CD4-positive, alpha-beta T cell treated with Interleukin-17A for 4 hours (primary cell): ENCODE data around the gene FNDC11.

Experiments used
- DNase-seq: peaks from one replicate; pipeline ENCODE4 v3.0.0-alpha.2; 2020; ENCODE audit warnings: mixed read lengths

The FNDC11 gene

DNA sequence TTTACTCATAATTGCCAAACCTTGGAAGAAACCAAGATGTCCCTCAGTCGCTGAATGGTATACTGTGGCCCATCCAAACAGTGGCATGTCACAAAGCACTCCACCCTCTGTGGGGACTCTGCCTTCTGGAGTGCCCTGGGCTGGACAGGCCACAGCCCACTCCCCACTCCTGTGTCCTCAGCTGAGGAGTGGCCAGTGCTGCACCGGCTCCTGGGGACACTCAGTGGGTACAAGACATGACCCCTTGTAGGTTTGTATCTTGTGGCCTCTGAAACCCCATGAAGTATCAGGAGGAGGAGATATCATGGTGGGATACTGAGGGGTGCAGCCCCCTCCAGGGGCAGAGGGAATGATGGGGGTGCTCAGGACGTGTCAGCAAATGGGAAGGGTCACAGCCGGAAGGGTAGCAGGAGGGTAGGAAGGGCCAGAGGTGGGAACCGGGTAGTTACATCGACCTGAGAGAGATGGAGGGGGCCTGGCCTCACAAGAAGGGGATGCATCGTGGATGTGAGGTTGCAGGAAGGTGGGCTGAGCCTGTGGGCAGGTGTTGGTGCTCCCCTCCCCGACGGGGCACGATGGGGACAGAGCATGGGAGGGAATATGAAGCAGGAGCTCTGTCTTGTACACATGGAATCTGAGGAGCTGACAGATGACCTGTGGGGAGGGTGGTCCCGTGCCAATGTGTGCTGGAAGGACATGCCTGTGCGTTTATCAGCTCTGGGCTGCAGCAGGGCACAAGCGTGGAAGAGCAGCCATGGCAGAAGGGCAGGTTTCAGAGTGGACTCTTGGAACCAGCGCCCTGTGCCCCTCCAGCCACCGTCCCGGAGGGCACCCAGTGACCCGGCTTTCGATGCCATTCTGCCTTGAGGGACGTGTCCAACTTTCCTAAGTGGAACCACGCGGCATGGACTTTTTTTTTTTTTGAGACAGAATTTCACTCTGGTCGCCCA lies 31.9 kb downstream of the FNDC11 start:
- no peak for DNase-seq

DNA sequence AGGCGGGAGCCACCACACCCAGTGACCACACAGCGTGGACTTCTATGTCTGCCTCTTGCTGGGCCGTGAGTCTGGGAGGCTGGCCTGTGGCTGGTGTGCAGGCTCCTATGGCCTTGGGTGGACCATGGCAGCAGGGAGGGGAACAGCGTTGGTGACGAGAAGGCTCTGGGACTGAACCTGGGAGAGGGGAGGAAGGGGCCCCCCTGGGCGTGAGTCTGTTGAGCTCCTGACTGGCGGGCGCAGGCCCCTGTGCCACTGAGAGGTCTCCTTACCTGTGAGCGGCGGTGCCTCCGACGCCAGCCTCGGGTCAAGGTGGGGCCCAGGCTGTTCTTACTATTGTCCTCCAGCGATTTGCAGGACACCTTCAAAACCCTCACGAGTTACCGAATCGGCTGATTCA lies 32.8 kb downstream of the FNDC11 start:
- no peak for DNase-seq

DNA sequence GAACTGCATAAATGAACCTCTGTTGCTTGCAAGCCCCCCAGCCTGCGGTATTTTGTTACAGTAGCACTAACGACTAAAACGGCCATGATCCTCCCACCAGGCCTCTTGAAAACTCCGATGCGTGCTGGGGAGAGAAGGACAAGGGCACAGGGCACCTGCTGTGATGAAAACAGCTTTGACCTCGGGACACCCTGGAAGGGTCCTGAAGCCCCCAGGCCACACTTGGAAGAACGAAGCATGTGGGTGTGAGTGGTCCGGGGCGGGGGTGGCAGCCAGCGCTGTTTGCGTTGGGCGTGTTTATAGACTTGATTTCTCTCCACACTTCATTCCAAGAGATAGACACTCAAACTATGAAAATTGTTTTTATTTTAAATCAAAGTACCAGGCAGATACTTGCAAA lies 33.3 kb downstream of the FNDC11 start:
- no peak for DNase-seq

DNA sequence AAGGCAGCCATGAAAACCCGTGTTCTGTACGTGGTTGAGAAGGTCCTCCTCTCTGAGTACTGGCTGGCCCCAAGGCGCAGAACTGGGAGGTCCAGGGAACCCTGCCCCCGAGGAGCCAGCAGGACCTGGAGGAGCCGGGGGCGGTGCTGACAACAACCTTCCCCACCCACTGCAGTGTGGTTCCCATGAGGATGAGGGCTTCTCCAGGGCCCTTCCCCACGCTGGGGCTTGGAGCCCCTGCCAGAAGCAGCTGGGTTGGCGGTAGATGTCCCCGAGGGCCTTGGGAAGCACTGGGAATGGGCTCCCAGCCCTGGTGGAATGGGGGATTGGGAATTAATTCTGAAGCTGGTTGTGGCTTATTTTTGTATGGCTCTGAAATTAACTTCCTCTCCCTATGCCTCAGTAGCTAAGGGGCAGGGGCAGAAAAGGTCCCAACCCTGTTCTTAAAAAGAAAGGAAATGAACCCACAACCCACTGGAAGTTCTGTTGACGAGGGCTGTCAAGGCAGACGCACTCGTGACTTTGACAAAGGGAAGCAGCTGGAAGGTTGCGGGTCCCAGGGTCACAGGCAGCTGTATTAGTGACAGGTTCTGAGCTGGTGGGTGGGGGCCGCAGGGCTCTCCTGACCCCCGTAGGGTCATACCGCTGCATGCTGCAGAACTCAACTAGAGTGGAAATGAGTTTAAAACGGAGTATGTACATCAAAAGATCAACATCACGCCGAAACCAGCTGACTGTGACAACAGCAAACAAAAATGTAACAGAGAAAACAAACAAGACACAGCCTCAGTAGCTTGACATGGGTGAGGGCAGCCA lies 34.0 kb downstream of the FNDC11 start:
- DNase-seq = peak; percentile 27

DNA sequence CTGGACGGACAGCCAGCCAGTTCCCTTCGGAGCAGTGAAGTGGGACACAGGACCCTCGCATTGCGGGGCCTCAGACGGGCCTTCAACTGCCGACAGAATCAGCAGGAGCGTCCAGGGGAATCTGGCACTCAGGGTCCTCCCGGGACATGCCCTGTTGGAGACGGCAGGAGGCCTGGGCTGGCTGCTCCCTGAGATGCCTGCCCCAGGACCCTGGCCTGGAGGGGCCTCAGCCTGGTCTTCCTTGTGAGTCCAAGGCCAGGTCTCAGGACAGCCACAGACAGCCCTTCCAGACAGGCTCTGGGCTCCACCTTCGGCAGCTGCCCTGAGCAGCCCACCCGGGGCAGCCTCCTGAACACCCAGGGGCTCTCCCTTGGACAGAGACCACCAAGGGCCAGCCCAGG lies 34.7 kb downstream of the FNDC11 start:
- no peak for DNase-seq

- no peak for DNase-seq
Observed at GRCh38 chr20:63589261-63590217, 35.6 kb downstream of the FNDC11 start.

DNA sequence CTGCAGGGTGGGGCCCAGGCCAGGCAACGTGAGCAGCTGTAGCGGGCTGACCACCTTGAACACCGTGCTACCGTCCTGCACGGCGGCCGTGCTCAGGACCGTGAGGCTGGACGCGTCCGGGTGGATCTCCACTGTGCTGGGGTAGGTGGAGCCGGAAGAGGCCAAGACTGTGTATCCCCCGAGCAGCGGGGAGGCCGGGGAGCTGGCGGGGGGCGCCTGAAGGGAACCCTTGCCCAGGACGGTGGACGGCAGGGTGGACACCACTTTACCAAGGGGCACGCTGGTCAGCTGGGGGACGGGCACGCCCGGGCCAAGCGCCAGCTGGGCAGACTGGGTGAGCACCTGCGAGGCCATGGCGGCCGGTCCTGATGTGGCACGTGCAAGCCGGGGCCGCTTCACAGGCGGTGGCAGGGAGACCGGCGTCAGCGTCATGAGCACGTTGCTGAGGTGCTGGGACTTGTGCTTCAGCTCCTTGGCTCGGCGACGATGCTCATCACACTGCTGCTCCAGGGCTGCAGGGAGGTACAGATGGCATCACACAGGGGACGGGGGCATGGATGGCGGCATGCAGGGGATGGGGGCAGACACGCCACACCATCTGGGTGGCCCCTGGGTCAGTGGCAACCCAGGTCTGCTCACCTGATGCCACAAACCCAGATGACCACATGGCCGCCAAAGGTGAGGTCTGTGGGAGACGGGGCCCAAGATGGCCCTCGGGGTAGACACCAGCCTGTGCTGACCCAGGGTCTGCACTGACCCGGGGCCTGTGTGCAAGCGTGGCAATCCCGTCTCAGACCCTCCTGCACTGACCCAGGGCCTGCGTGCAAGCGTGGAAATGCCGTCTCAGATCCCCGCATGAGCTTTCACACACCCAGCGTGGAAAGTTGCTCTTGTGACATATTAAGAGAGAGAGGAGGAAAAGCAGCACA lies 36.5 kb downstream of the FNDC11 start:
- no peak for DNase-seq

- no peak for DNase-seq
Observed at GRCh38 chr20:63591147-63591533, 37.2 kb downstream of the FNDC11 start.

DNA sequence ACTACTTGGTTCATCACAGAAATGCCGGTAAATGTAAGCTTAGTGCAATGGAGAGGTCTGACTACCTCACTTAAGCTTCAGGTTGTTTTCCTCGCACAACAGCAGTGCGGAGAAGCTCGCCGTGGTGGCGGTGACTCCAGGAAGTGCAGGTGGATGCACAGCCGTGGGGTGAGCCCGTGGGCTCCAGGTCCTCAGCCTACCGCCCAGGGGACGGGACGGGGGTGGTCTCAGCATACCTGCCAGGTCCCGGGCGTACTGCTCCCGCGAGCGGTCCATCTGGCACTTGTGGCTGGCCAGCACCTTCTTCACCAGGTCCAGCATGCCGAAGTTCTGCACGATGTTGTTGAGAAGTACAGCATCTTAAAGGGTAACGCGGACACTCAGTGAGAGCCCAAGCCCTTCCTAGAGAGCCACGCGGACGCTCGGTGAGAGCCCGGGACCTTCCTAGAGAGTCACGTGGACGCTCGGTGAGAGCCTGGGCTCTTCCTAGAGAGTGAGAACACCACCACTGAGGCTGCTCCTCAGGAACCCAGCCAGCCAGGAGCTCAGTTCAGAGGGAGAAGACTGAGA lies 37.9 kb downstream of the FNDC11 start:
- no peak for DNase-seq

GRCh38 chr20:63592661-63593060 lies 38.7 kb downstream of the FNDC11 start:
- no peak for DNase-seq

DNA sequence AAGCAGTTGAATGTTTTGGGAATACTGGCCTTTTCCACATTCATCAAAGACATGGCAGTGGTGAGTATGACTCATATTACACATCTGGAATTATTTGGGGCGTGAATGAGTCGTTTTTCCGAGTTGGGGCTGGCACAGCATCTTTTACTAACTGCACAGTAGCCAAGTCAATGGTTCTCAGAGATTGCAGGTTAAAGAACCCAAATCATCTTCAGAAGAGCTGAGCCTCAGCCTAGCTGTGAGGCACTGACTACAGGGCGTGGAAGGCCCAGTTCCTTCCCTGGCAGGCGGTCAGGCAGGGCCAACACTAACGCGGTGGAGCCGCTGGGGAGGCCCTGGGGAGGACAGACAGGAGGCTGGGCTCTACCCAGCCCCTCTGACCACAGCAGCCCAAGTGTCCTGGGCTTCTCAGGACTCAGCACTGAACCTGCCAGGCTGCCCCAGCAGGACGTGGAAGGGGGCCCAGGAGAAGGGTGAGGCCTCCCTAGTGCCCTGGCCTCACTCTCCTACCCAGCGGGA lies 40.1 kb downstream of the FNDC11 start:
- no peak for DNase-seq

DNA sequence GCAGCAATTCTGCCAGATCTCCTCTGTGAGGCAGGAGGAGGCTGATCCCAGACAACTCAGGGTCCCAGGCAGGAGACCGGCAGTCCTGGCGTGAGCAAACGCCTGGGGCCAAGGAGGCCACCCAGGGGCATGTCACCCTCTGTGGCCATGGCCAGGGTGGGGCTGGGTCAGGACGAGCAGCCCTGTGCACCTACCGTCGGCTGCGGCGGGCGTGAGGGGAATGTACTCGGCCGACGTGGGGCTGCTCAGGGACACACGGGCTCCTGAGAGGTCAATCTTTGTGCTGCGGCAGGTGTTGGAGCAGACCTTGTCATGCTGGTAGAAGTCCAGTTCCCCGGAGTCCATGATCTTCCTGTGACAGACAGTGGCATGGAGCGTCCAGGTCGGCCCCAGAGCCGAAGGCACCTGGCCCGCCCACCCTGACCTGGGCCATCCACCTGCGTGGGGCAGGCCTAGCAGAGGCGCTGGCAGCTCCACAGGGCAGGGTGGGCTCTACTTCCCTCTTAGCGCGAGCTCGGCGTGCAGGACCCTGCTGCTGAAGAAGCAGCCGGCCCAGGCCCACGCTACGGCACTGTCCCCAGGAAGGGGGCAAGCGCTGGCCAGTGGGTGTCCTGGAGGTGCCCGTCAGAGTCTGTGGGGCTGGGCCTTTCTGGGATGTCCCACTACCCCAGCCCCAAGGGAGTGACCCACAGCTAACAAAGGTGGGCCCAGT lies 41.6 kb downstream of the FNDC11 start:
- no peak for DNase-seq

- DNase-seq = no peak
Observed at GRCh38 chr20:63596423-63596822, 42.5 kb downstream of the FNDC11 start.

- DNase-seq = no peak
Observed at GRCh38 chr20:63597651-63598478, 43.9 kb downstream of the FNDC11 start.

DNA sequence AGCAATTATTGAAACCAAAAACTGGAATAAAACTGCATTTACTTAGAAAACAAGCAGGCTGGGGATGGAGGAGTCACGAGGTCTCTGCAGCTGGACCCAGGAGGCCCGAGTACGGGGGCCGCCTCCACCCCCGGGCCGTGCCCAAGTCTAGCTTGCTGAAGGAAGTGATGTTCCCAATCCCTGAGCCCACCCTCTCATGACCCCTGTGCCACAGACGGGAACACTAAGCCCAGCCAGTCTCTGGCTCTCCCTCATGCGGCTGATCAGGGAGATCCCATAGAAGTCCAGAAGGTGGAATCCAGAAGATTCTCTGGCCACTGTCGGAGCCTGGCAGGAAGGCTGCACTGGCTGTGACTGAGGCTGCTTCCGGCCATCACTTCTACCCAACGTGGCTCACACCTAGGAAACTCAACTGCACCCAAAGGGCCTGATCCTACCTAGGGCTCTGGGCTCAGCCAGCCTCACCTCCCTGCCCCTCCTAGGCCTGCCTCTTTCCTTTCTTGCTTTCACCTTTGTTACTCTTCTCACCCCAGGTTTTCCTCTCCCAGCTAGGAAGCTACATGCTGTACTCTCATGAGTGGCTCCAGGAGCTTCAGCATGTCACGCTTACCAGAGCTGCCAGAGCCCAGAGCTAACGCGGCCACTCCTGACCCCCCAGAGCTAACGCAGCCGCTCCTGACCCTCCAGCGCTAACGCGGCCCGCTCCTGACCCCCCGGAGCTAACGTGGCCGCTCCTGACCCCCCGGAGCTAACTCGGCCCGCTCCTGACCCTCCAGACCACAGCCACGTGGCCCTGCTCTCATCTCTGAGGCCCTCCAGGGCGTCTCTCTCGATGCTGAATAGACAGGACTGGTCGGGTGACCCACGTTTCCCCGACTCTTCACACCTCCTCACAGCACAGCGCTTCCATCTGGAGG lies 44.8 kb downstream of the FNDC11 start:
- no peak for DNase-seq

- DNase-seq = no peak
Observed at GRCh38 chr20:63599396-63600050, 45.6 kb downstream of the FNDC11 start.

DNA sequence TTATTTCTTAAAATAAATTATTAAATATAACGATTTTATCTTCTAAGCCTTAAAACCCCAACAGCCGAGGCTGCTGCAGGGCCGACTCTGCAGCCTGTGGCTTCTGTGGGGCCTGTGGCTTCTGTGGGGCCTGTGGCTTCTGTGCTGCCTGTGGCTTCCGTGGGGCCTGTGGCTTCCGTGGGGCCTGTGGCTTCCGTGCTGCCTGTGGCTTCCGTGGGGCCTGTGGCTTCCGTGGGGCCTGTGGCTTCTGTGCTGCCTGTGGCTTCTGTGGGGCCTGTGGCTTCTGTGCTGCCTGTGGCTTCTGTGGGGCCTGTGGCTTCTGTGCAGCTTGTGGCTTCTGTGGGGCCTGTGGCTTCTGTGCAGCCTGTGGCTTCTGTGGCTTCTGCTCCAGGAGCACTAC lies 47.7 kb downstream of the FNDC11 start:
- peak; percentile 44 for DNase-seq

DNA sequence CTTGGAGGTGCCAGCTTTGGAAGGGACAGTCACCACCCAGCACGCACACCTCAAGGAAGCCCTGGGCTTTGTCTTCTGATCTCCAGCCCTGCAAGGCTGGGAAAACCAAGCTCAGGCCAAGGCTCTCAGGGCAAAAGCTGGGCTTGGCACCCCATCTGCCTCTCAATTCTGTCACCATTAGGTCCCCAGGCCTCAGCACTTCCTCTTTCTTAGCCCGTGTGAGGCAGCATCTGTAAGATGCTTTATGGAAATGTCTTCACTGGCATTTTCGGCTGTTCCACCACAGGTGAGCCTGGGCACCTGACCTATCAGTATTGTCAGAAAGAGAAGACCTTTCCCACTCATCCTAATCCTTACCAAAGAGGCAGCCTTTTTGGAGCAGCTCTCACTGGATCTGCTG lies 48.4 kb downstream of the FNDC11 start:
- no peak for DNase-seq
